AG08396 (cell line): ENCODE measurements around the gene MYO18B.

ENCODE experiments used
- DNase-seq: peaks from one replicate; pipeline ENCODE4 v3.0.0; 2012; ENCODE audit warnings: low spot score, mixed read lengths

Gene MYO18B

GRCh38 chr22:25712661-25713400 lies 29.2 kb upstream of the MYO18B start:
- DNase-seq = no peak

DNA sequence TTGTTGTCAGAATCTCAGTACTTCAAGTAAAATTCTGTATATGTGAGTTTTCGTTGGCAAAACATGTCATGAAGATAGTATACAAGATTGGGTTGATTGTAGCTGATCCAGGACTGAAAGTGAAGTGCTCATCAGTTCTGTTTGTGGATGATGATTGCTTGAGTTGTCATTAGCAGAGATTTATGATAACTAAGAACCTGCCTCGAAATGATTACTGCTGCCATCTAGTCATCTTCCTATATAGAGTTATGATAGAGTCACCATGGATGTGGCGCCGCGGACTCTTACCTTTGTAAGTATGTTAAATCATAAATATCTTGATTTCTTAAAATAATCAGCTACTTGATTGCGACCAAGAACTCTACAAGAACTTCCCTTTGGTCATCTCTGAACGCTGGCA lies 27.9 kb upstream of the MYO18B start:
- DNase-seq = no peak

DNA sequence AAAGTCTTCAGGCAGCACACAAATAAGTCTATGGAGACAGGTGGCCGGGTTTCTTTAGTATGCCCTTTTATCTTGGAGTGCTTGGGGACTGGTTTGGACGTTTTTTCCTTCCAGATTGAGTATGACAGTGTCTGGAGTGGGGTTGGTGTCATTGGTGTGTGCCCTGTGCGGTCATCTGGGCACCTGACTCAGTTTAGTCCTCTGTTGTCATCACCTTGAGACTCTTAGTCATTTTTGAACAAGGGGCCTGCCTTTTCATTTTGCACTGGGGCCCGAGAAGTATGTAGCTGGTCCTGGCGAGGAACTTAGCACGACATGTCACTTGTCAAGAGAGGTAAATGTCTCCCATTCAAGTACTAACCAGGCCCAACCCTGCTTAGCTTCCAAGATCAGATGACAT lies 27.2 kb upstream of the MYO18B start:
- no peak for DNase-seq

- no peak for DNase-seq
These were observed 25.4 kb upstream of the MYO18B start for GRCh38 chr22:25716637-25717036.

DNA sequence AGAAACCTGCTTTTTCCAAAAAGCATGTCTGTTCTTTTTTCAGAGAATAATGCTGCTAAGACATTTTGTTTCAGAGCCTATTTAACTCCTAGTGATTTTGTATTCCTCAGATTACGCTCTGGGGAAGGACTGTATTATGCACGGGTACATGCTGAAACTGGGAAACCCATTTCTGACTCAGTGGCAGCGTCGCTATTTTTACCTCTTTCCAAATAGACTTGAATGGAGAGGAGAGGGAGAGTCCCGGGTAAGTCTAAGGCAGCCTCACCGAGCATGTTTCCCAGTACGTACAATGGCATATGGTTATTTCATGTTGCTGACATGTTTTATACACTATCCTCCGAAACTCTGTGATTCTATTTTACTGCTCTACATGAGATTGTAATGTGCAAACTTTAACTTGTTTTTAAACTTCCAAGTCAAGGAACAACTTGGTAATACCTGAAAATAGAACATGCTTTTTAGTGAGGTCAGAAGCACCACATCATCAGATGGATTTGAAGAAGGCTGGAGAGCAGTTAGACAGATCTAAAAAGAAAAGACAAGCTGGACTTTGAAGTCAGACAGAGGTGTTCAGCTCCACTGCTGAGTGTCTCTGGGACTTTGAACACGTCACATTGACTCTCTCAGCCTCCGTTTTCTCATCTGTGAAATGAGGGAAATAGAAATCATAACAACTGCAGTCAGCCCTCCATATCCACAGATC lies 23.7 kb upstream of the MYO18B start:
- no peak for DNase-seq

DNA sequence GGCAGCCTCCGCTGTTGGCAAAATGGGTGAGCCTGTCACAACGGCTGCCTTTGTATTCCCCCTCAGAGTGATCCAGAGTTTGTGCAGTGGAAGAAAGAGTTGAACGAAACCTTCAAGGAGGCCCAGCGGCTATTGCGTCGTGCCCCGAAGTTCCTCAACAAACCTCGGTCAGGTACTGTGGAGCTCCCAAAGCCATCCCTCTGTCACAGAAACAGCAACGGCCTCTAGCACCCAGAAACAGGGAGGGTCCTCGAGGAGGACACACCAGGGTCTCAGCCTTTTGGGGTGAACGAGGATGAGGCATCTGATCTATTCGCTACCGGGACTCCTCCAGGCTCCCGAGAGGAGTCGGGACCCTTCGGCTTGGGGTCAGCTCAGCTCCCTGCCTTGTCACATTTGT lies 19.8 kb upstream of the MYO18B start:
- no peak for DNase-seq

GRCh38 chr22:25722626-25723025 lies 19.4 kb upstream of the MYO18B start:
- no peak for DNase-seq

GRCh38 chr22:25726241-25726640 lies 15.7 kb upstream of the MYO18B start:
- DNase-seq = no peak

DNA sequence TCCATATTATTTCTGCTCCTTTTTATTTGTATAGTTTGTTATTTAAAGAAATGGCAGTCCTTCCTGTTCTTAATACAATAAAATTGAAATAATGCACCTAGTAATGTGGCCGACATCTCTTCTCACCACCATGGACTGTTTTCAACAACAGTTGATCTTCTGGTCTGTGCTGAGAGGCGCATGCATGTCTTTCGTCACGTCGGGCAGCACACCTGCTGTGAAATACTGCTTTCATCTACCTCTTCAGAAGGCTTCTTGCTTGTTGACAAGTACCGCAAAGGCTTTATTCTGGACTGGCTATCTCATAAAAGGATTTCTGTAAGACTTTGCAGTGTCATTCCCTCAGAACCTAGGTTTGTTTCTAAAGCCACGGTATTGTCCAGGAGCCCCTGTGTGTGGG lies 13.9 kb upstream of the MYO18B start:
- no peak for DNase-seq

DNA sequence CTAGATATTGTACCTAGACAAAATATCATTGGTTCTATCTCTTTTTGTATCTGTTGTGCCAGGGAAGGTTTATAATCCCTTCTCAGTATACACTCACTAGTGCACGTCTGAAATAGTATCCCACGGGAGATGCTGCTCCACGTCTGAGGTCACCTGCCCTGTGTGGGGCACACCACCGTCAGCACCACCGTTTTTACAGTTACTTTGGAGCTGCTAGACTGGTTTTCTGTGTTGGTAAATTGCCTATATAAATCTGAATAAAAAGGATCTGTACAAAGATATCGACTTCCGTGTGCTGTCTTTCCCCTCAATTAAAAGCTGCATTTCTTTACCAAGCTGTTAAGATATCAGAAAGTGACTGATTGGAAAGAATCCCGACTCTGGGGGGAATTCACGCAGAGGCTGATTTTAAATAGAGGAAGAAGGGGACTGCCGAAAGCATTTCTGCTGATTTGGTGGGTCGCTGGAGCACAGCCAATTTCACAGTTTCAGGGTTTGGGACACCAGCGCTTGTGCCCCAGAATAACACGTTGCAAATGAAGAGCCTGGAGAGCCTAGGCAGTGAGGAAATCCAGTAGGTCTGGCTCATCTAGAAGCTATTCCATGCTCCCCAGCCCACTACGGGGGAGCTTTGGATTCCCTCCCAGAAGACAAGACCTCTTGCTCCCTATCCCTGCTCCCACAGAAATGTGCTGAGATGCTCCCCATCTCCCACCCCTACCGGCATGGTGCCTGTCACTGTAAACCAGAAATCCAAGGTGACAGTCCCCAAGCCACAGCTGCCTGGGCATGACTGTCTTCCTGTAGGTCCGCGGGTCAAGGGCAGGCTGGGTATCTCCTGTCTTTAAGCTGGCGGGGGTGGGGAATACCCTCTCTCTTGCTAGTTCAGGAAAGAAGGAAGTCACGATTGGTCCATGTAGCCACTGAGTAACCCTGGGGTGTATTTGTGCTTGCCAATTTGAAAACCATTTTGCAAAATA lies 12.7 kb upstream of the MYO18B start:
- no peak for DNase-seq

GRCh38 chr22:25735650-25736049 lies 6.3 kb upstream of the MYO18B start:
- no peak for DNase-seq

GRCh38 chr22:25736378-25737011 lies 5.5 kb upstream of the MYO18B start:
- no peak for DNase-seq

GRCh38 chr22:25739659-25740344 lies 2.2 kb upstream of the MYO18B start:
- no peak for DNase-seq

DNA sequence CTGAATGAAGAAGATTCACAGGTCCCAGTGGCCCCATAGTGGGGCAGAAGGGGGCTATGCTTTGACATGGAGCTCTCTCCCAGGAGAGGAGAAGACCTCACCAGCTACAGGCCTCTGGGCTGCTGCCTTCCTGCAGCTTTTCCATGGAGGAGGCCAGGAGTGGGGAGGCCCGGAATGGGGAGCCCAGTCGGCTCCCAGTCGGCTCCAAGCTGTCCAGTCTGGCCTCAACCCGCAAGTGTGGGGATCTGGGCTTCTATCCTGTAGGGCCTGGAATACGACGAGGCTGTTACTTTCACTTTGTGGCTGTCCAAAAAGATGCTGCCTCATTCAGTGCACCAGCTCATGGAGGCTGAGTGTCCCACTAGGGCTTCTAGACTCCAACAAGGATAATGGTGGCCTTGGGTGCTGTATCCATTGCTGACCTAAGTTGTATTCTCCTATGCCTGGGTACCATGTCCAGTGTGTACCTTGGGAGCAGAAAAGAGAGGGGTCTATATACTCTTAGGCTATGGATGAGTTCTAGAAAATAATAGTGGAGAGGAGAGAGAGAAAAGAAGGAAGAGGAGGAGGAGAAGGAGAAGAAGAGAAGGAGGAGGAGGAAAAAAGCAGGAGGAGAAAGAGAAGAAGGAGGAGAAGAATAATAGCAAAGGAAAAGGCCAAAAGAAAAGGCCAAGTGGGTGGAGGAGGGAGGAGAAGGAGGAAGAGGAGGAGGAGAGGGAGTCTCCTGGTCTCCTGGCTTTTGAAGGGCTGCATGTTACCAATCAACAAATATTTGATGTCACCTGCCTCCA lies 1.1 kb downstream of the MYO18B start:
- DNase-seq = no peak

- DNase-seq = no peak
These were observed 2.7 kb downstream of the MYO18B start for GRCh38 chr22:25744694-25745093.

DNA sequence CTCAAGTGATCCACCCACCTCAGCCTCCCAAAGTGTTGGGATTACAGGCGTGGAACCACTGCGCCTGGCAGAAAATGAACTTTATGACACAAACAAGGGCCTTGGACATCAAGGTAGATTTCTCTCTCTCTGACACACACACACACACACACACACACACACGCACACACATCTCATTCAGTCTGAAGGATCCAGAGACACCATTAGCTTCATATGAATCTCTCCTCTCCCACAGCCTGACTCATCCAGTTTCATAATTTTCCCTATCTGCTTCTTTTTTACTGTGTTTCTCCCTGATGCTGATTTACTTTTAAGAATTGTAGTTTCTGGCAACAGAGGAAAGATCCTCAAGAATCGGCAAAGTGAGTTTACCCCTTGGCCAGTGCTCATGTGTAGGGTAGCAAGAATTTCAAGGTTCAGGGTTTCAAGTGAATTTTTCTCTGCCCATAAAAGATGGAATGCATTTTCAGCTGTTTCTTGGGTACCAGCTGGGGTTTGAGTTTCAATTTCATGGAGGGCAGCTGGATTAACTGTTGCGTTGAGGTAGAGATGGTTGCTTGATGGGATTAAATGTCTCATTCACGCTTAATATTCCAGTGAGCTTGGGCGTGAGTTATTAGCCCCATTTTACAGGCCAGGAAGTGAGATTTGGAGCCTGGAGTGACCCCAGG lies 3.5 kb downstream of the MYO18B start:
- DNase-seq = no peak

GRCh38 chr22:25746012-25746373 lies 4.0 kb downstream of the MYO18B start:
- no peak for DNase-seq

DNA sequence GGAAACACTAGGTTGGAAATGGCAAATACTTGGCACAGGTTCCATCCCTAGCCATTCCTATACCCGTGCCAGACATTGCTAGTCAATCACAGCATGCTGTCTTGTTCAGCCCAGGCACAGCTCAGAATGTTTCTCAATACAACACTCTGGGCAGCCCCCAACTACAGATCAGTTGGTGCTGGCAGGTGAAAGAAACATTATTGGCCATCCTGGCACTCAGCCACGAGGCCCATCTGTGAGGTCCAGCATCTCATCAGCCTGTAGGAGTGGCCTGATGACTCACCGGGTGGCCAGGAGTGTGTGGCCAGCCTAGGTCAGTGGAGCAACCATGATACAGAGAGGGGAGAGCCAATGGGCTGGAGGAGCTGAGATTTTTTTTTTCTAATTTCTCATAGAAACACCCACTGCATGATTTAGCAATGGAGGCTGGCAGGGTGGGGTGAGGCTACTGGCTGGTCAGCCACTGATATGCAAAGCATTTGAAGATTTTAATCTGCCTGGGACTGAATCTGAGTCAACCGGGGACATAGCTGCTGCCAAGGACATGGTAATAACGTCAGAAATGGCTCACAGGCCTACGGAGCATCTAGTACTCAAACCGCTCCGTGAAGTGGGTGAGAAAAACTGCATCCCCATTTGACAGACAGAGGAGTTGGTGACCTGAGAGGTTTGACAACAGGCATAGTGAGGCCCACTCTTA lies 5.4 kb downstream of the MYO18B start:
- peak; percentile 93 for DNase-seq

DNA sequence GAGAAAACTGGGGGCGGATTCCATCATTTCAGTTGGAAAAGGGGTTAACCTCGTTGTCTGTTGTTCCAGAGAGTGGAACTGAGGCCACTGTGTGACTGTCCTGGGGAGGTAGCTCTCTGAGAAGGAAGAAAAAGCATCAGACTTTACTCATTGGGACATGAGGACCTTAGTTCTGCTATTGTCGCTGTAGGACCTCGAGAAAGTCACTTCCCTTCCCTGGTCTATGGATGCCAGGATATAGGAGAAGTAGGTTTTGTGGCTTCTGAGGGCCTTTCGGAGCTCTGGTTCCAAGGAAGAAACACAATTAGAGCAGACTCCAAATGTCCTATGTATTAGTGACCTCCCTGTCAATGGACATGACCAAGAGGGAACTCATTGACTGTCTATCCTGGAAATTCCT lies 6.2 kb downstream of the MYO18B start:
- DNase-seq = no peak

DNA sequence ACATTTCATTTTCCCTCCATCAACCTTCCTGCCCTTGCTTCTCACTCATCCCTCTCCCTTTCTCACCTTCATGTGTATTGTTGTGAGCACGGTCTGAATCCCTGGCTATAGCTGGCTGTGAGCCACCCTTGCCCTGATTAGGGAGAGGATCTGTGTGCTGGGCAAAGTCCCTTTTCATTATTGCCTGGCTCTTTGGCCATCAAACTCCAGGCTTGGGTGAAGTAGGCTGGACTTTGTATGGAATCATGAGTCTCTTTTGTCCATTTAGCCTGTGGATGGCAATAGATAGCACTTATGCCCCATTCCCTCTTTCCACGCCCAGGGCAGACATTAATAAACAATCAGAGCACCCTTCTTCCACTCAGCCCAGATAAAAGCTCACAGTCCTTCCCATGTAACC lies 6.7 kb downstream of the MYO18B start:
- DNase-seq = no peak
